Testis (tissue), 3 donors: Measurements from ENCODE around the gene LRRC36. TPM values are rescaled to one million over a fixed set of nuclear protein-coding genes. Genes with fewer than 3 reads are reported as not detected.

Source experiments
- DNase-seq: peaks from one replicate; pipeline ENCODE4 v3.0.0-alpha.2; 2019
- H3K27ac ChIP-seq, 2 donors: fragments of 200-600 bp; sonication (generic); one replicate each; pipeline ENCODE4 v1.5.1; 2019
- H3K27me3 ChIP-seq: fragments of 200-600 bp; sonication (generic); one replicate; pipeline ENCODE4 v1.5.1; 2019
- H3K36me3 ChIP-seq: fragments of 200-600 bp; sonication (generic); one replicate; pipeline ENCODE4 v1.5.1; 2017; ENCODE audit warnings: low read depth; ENCODE audit errors: missing control alignments
- H3K4me1 ChIP-seq: fragments of 200-600 bp; sonication (generic); one replicate; pipeline ENCODE4 v1.5.1; 2019
- H3K4me3 ChIP-seq, 2 donors: fragments of 200-600 bp; sonication (generic); one replicate each; pipeline ENCODE4 v1.5.1; 2017 to 2019
- H3K9me3 ChIP-seq: fragments of 200-600 bp; sonication (generic); one replicate; pipeline ENCODE4 v1.5.1; 2017
- CTCF ChIP-seq, 3 experiments: fragments of 450-650 bp in 2 of 3; fragments of 200-600 bp in 1 of 3; sonication (generic) in 1 of 3; IDR thresholded peaks; one replicate each; pipeline ENCODE4 v1.5.1; 2016 to 2019; ENCODE audit warnings: antibody characterized with exemption in 3 of 3, mild to moderate bottlenecking in 2 of 3, moderate library complexity in 1 of 3
- POLR2A ChIP-seq: fragments of 450-650 bp; IDR thresholded peaks from one replicate; pipeline ENCODE4 v1.6.1; 2017; ENCODE audit warnings: antibody characterized with exemption, mild to moderate bottlenecking, moderate library complexity
- WGBS, 2 donors: methylation state at CpG; one replicate each; pipeline ENCODE4 v1.1.5; 2018; 5-methylcytosine and 5-hydroxymethylcytosine counted together
- intact Hi-C: fragments of 100-400 bp; cut with DNase I; formaldehyde crosslinking; loops from one replicate; pipeline ENCODE4 v1.15.1; 2023; ENCODE audit warnings: low total_unique reads
- polyA plus RNA-seq: library from polyadenylated mRNA; stranded (reverse); fragments of 350-450 nt; fragmentation: Illumina TruSeq; extraction: RNeasy Lipid Tissue Mini Kit (QIAGEN cat#74804); gene quantifications from one replicate; pipeline ENCODE4 v1.2.3, GENCODE V29; 2014; ENCODE audit warnings: low read depth, low replicate concordance; ENCODE audit not compliant: insufficient read depth
- total RNA-seq, 2 donors: library from RNA; depleted of rRNA; stranded (reverse); fragments of >200 nt; gene quantifications; one replicate each; pipeline ENCODE4 v1.2.3, GENCODE V29; 2016

Gene LRRC36
- total and polyA plus RNA-seq, 3 donors from 2014 or later, result 28.3 to 94.5 (median 40.9) TPM

- no peak for TF ChIP-seq POLR2A
- TF ChIP-seq CTCF (IDR thresholded peaks at IDR 0.05), result no peak
- no peaks in the 10 kb centered on the region for H3K9me3 ChIP-seq
- no peak overlapping the region for H3K4me3 ChIP-seq
- H3K27ac ChIP-seq, result no peak overlapping the region
- peaks cover 6% of the 10 kb centered on the region for H3K4me1 ChIP-seq
- H3K36me3 ChIP-seq, result no peaks in the 10 kb centered on the region
- WGBS, 2 donors, result 94 to 97% methylated on average over 3 of the region's 3 CpGs
- intact Hi-C loops, result no loop called here
- no peak for DNase-seq
- no peaks in the 10 kb centered on the region for H3K27me3 ChIP-seq
Observed at GRCh38 chr16:67296420-67296819, 30.2 kb upstream of the LRRC36 start.

- no peaks in the 10 kb centered on the region for H3K27me3 ChIP-seq
- intact Hi-C loops, result no loop called here
Observed at GRCh38 chr16:67298277-67298676, 28.3 kb upstream of the LRRC36 start.

GRCh38 chr16:67299269-67299668, 27.3 kb upstream of the LRRC36 start:
- no peak overlapping the region for H3K27ac ChIP-seq
- peaks cover 9% of the 10 kb centered on the region for H3K4me1 ChIP-seq
- no peak overlapping the region for H3K4me3 ChIP-seq
- DNase-seq, result no peak
- no peaks in the 10 kb centered on the region for H3K9me3 ChIP-seq
- intact Hi-C loops, result no loop called here
- H3K36me3 ChIP-seq, result no peaks in the 10 kb centered on the region
- TF ChIP-seq POLR2A, result no peak
- no peak for TF ChIP-seq CTCF (IDR thresholded peaks at IDR 0.05)
- WGBS, 2 donors, result 91 to 97% methylated on average over 9 to 15 of the region's 15 CpGs
- H3K27me3 ChIP-seq, result no peaks in the 10 kb centered on the region

More at GRCh38 chr16:67298277-67298676, 28.3 kb upstream of the LRRC36 start:
- H3K9me3 ChIP-seq, result no peaks in the 10 kb centered on the region
- DNase-seq, result no peak
- TF ChIP-seq POLR2A, result no peak
- TF ChIP-seq CTCF (IDR thresholded peaks at IDR 0.05), result no peak
- H3K4me3 ChIP-seq, result no peak overlapping the region
- peaks cover 9% of the 10 kb centered on the region for H3K4me1 ChIP-seq
- 97% methylated on average over 9 of the region's 9 CpGs for WGBS, 2 donors
- no peak overlapping the region for H3K27ac ChIP-seq
- H3K36me3 ChIP-seq, result no peaks in the 10 kb centered on the region

GRCh38 chr16:67301080-67301782, 25.4 kb upstream of the LRRC36 start:
- WGBS, 2 donors, result 63 to 82% methylated on average over 10 to 11 of the region's 11 CpGs

More at GRCh38 chr16:67301080-67301782, 25.4 kb upstream of the LRRC36 start:
- no peaks in the 10 kb centered on the region for H3K27me3 ChIP-seq
- intact Hi-C loops, result no loop called here
- H3K9me3 ChIP-seq, result no peaks in the 10 kb centered on the region
- no peaks in the 10 kb centered on the region for H3K36me3 ChIP-seq
- peak overlapping the region; percentile 3 to 54 for H3K27ac ChIP-seq
- TF ChIP-seq CTCF (IDR thresholded peaks at IDR 0.05) (no peak), POLR2A (no peak)
- no peak overlapping the region for H3K4me3 ChIP-seq
- H3K4me1 ChIP-seq, result peaks cover 3% of the 10 kb centered on the region
- DNase-seq, result peak; percentile 79
